Pulmonary artery endothelial cell (primary cell): ENCODE results near the gene MINAR1. TPM values are rescaled to one million over a fixed set of nuclear protein-coding genes. Genes with fewer than 3 reads are reported as not detected.

Experiments
- DNase-seq: peaks from one replicate; pipeline ENCODE4 v3.0.0-alpha.2; 2011; ENCODE audit warnings: low read depth, low spot score
- total RNA-seq: library from RNA; depleted of rRNA; stranded (reverse); fragments of >200 nt; gene quantifications from 2 replicates; pipeline ENCODE4 v1.2.3, GENCODE V29; 2014

Gene MINAR1
- total RNA-seq, 1 donor from 2014 or later: 0.92 TPM

- no peak for DNase-seq
Measured at GRCh38 chr15:79463043-79463780, 31.1 kb downstream of the MINAR1 start.

- no peak for DNase-seq
Measured at GRCh38 chr15:79463781-79464270, 31.7 kb downstream of the MINAR1 start.

GRCh38 chr15:79466488-79466887 is 34.4 kb downstream of the MINAR1 start:
- no peak for DNase-seq

GRCh38 chr15:79467865-79468586 is 35.9 kb downstream of the MINAR1 start:
- DNase-seq: no peak

GRCh38 chr15:79472446-79472845 is 40.3 kb downstream of the MINAR1 start:
- DNase-seq: no peak

GRCh38 chr15:79474252-79474651 is 42.1 kb downstream of the MINAR1 start:
- no peak for DNase-seq

GRCh38 chr15:79475306-79475705 is 43.2 kb downstream of the MINAR1 start:
- no peak for DNase-seq

GRCh38 chr15:79478108-79478507 is 46.0 kb downstream of the MINAR1 start:
- no peak for DNase-seq

GRCh38 chr15:79479616-79480015 is 47.5 kb downstream of the MINAR1 start:
- no peak for DNase-seq

GRCh38 chr15:79481793-79482192 is 49.7 kb downstream of the MINAR1 start:
- DNase-seq: no peak

Other genes with a start within 250 kb of the MINAR1 start
- not detected in 2 replicates for gene ANKRD34C, start 149.6 kb upstream of the MINAR1 start, total RNA-seq
- gene TMED3, start 121.2 kb upstream of the MINAR1 start, total RNA-seq: 134 and 221 TPM in 2 replicates